ENCODE results near the gene OR51B5. TPM values are rescaled to one million over a fixed set of nuclear protein-coding genes. Genes with fewer than 3 reads are reported as not detected.

The OR51B5 gene
- total and polyA plus RNA-seq, 2 of the 4 experiments (the other 2 are of a cell fraction), result 0.09 to 0.54 TPM

GRCh38 chr11:5364214-5364613, 20.9 kb upstream of the OR51B5 start:
- BruUV-seq (replicated peaks), result no TSS peak
- dilution Hi-C loops (cut with HindIII; ENCODE audit: low sequenced_read_pairs, unreplicated experiment) (no loop called here), intact Hi-C loops (cut with micrococcal nuclease) (loop anchor here (1.0 to 10.0 kb wide), 2 partner anchors 21 to 321 kb away; partner anchors contain the start of genes OR51B5, TRIM22 and TRIM5), in situ Hi-C loops (cut with MboI; ENCODE audit: low sequenced_read_pairs) (loop anchor here (10.0 kb wide), 1 partner anchor 79 kb away; no protein-coding TSS in a partner anchor)
- Histone ChIP-seq H4K91ac (ENCODE audit: insufficient read depth, low read depth, low read length) (peak overlapping the region; percentile 99), H3K4me1 (ENCODE audit: control insufficient read depth, insufficient read depth, low read length) (peaks cover 26% of the 10 kb centered on the region), H2BK15ac (ENCODE audit: low read depth, low read length) (no peak overlapping the region), H4K8ac (ENCODE audit: low read depth in 2 of 2, low read length in 2 of 2) (peak overlapping the region; percentile 97; a peak in 3 of 4 replicates), H4K20me1 (ENCODE audit: insufficient read depth, low read length) (no peaks in the 10 kb centered on the region), H3K23ac (ENCODE audit: low read depth, low read length) (peak overlapping the region; percentile 95; the same call in 1 of the 2 replicates), H2BK20ac (ENCODE audit: low read depth, low read length) (peak overlapping the region; percentile 99), H2BK120ac (ENCODE audit: low read depth, low read length) (peak overlapping the region; percentile 100), H3K14ac (replicated peaks; ENCODE audit: low read depth, low read length) (peak overlapping the region; percentile 99), H3K9me3 (ENCODE audit: control insufficient read depth, insufficient read depth, low read length) (no peaks in the 10 kb centered on the region), H3K9ac (ENCODE audit: low read depth, low read length) (peak overlapping the region; percentile 79; the same call in 1 of the 2 replicates), H2BK5ac (ENCODE audit: low read depth, low read length, poor library complexity, severe bottlenecking) (peak overlapping the region; percentile 98), H3K4me2 (ENCODE audit: low read depth, low read length) (no peak overlapping the region), H3K36me3 (ENCODE audit: control insufficient read depth, insufficient read depth, low read length) (no peaks in the 10 kb centered on the region), H3K9me1 (ENCODE audit: insufficient read depth, low read length) (peaks cover 19% of the 10 kb centered on the region), H3K4me3 (ENCODE audit: insufficient read depth, low read depth, low read length) (no peak overlapping the region), H2AFZ (replicated peaks; ENCODE audit: low read length, poor library complexity) (no peak overlapping the region), H4K5ac (ENCODE audit: low read depth, low read length) (peak overlapping the region; percentile 99; the same call in 1 of the 2 replicates), H2AK5ac (ENCODE audit: low read depth, low read length) (no peak overlapping the region; the same call in 1 of the 2 replicates), H3K27ac (ENCODE audit: insufficient read depth, low read length) (peak overlapping the region; percentile 100), H2AK9ac (replicated peaks; ENCODE audit: low read depth, low read length, poor library complexity) (no peak overlapping the region), H3K27me3 (ENCODE audit: control insufficient read depth, insufficient read depth, low read length) (no peaks in the 10 kb centered on the region), H3K79me1 (ENCODE audit: low read depth in 1 of 2, low read length in 2 of 2) (peaks cover 0 to 18% of the 10 kb centered on the region in 2 experiments; a peak in 2 of 4 replicates), H3K18ac (ENCODE audit: low read depth, low read length) (peak overlapping the region; percentile 100; the same call in 1 of the 2 replicates), H3K56ac (ENCODE audit: extremely low read depth, insufficient read depth, low read length) (peak overlapping the region; percentile 99), H3K4ac (ENCODE audit: low read depth, low read length) (peak overlapping the region; percentile 99; the same call in 1 of the 2 replicates)
- ATAC-seq (ENCODE audit: low read depth) (peak; percentile 72), DNase-seq (peak; percentile 96)
- TF ChIP-seq CEBPB (IDR thresholded peaks at IDR 0.05; ENCODE audit: low read depth, low read length) (0 out of 2 replicates have a peak, but pooled peaks have one; percentile 8), RCOR1 (IDR thresholded peaks at IDR 0.05; ENCODE audit: insufficient replicate concordance, low read length) (peak; percentile 54), SMC3 (IDR thresholded peaks at IDR 0.05; ENCODE audit: low read depth, low read length) (no peak)
- no CpG with 5 or more reads among the region's 2 CpGs for WGBS, 2 experiments (ENCODE audit: extremely low coverage in 2 of 2, insufficient read length in 1 of 2)
- ChIA-PET POLR2A (ENCODE audit: unreplicated experiment) (interaction anchor here (0.5 to 1.3 kb wide), 8 partner anchors 15 to 239 kb away, joined by 3 to 6 read pairs (median 4); partner anchors contain the start of gene OR51B5), CTCF (interaction anchor here (0.6 to 1.5 kb wide), 5 partner anchors 19 to 999 kb away, joined by 3 to 5 read pairs (median 3); no protein-coding TSS in a partner anchor)
